Activated naive CD4-positive, alpha-beta T cell treated with anti-CD3 and anti-CD28 coated beads for 36 hours (primary cell): ENCODE results near the gene SARDH. TPM values are rescaled to one million over a fixed set of nuclear protein-coding genes. Genes with fewer than 3 reads are reported as not detected.
"Not testable (repeated sequence)": the region's sequence is repeated elsewhere in the genome, so short reads cannot be mapped to it uniquely, and the experiment has no call there.

Experiments used
- CTCF ChIA-PET: fragments of 350-600 bp; sonication (Branson Sonifier 250); formaldehyde crosslinking; loops from one replicate; lab custom pipeline; 2021; ENCODE audit warnings: antibody characterized with exemption; lab: Charles Lee
- DNase-seq: peaks from one replicate; pipeline ENCODE4 v3.0.0-alpha.2; 2020
- H3K27ac Mint-ChIP-seq: one replicate; pipeline ENCODE4 v1.8.0; 2021; ENCODE audit warnings: mild to moderate bottlenecking, mixed read lengths
- H3K27me3 Mint-ChIP-seq: one replicate; pipeline ENCODE4 v1.8.0; 2021; ENCODE audit warnings: low read depth, mixed read lengths
- H3K36me3 Mint-ChIP-seq: one replicate; pipeline ENCODE4 v1.8.0; 2021; ENCODE audit warnings: low read depth, mixed read lengths
- H3K4me1 Mint-ChIP-seq: one replicate; pipeline ENCODE4 v1.8.0; 2021; ENCODE audit warnings: low read depth, mixed read lengths
- H3K4me3 Mint-ChIP-seq: one replicate; pipeline ENCODE4 v1.8.0; 2021; ENCODE audit warnings: mild to moderate bottlenecking, moderate library complexity, mixed read lengths
- H3K9me3 Mint-ChIP-seq: one replicate; pipeline ENCODE4 v1.8.0; 2021; ENCODE audit warnings: mixed read lengths
- intact Hi-C: fragments of 100-400 bp; cut with micrococcal nuclease; formaldehyde crosslinking; loops from one replicate; pipeline ENCODE4 v1.15.1; 2023
- total RNA-seq, 2 experiments: library from RNA; stranded (reverse); gene quantifications; one replicate each; pipeline ENCODE4 v1.2.3, GENCODE V29; 2021

Gene SARDH
- total RNA-seq, 2 experiments from 2014 or later: 7.7 TPM

DNA sequence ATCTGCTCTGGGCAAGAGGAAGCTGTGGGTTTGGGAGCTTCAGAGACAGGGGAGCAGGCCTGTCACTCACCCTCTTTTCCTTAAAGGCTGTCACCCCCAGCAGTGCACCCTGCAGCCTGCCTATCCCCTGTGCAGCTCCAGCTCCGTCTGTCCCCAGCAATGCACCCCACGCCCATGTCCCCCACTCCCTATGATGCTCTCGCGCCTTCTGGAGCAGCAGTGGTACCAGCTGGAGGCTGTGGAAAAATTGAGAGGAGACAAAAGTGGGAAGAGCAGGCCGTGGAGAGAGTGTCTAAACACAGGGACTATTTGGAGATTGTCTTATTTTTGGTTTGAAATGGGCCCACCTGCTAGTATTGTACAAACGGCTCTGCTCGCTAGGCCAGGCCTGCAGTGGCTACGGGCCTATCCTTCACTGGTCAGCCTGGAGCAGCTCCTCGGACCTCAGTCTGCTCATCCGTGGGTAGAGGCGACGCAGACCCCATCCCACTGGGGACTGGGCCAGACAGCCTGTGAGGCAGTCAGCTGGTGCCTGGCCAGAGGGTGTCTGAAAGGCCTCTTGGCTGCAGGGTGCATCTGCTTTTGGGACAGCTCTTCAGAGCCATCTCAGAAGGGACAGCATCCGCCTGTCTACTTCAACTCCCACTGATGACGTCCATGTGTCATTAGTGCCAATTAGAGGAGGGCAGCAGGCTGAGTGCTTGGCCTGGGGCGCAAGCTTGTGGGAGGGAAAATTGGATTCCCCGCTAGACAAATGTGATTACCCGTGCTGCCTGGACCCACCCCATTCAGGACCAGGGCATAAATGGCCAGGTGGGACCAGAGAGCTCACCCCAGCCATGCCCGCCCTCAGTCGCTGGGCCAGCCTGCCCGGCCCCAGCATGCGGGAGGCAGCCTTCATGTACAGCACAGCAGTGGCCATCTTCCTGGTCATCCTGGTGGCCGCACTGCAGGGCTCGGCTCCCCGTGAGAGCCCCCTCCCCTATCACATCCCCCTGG, 102.3 kb downstream of the SARDH start, which contains the start of gene DBH:
Gene DBH (plus strand): TSS at position 831 of the 999 bp plus-strand sequence. CDS start 9 bp downstream, at position 840.
- no peaks in the 10 kb centered on the region for H3K36me3 Mint-ChIP-seq
- no peaks in the 10 kb centered on the region for H3K4me1 Mint-ChIP-seq
- DNase-seq: no peak
- H3K9me3 Mint-ChIP-seq: no peaks in the 10 kb centered on the region
- H3K27ac Mint-ChIP-seq: no peak within 1 kb of the TSS
- CTCF ChIA-PET: interaction anchor here (0.7 kb wide), 1 partner anchor 45 kb away, joined by 3 read pairs; no protein-coding TSS in a partner anchor
- no peak within 1 kb of the TSS for H3K4me3 Mint-ChIP-seq
- intact Hi-C loops: no loop called here
- no peaks in the 10 kb centered on the region for H3K27me3 Mint-ChIP-seq

GRCh38 chr9:133635098-133635497, 103.1 kb downstream of the SARDH start:
- no peaks in the 10 kb centered on the region for H3K4me1 Mint-ChIP-seq
- no peaks in the 10 kb centered on the region for H3K27me3 Mint-ChIP-seq
- H3K4me3 Mint-ChIP-seq: no peak overlapping the region
- intact Hi-C loops: no loop called here
- CTCF ChIA-PET: no interaction called here
- no peak overlapping the region for H3K27ac Mint-ChIP-seq
- H3K36me3 Mint-ChIP-seq: no peaks in the 10 kb centered on the region
- no peaks in the 10 kb centered on the region for H3K9me3 Mint-ChIP-seq
- DNase-seq: no peak

GRCh38 chr9:133634081-133634691, 104.0 kb downstream of the SARDH start:
- H3K27ac Mint-ChIP-seq: no peak overlapping the region
- CTCF ChIA-PET: no interaction called here
- no peaks in the 10 kb centered on the region for H3K9me3 Mint-ChIP-seq
- DNase-seq: no peak
- H3K36me3 Mint-ChIP-seq: no peaks in the 10 kb centered on the region
- H3K4me3 Mint-ChIP-seq: no peak overlapping the region
- H3K27me3 Mint-ChIP-seq: no peaks in the 10 kb centered on the region
- no peaks in the 10 kb centered on the region for H3K4me1 Mint-ChIP-seq
- intact Hi-C loops: no loop called here

- CTCF ChIA-PET: no interaction called here
- intact Hi-C loops: no loop called here
- no peak overlapping the region for H3K27ac Mint-ChIP-seq
Observed at GRCh38 chr9:133633681-133634080, 104.5 kb downstream of the SARDH start.

GRCh38 chr9:133632806-133633680, 105.1 kb downstream of the SARDH start:
- no peaks in the 10 kb centered on the region for H3K27me3 Mint-ChIP-seq
- no peaks in the 10 kb centered on the region for H3K9me3 Mint-ChIP-seq
- intact Hi-C loops: no loop called here
- H3K4me3 Mint-ChIP-seq: no peak overlapping the region
- no peak overlapping the region for H3K27ac Mint-ChIP-seq
- no peaks in the 10 kb centered on the region for H3K4me1 Mint-ChIP-seq
- CTCF ChIA-PET: no interaction called here
- DNase-seq: no peak
- H3K36me3 Mint-ChIP-seq: no peaks in the 10 kb centered on the region

More at GRCh38 chr9:133633681-133634080, 104.5 kb downstream of the SARDH start:
- DNase-seq: no peak
- H3K27me3 Mint-ChIP-seq: no peaks in the 10 kb centered on the region
- no peaks in the 10 kb centered on the region for H3K9me3 Mint-ChIP-seq
- H3K36me3 Mint-ChIP-seq: no peaks in the 10 kb centered on the region
- no peaks in the 10 kb centered on the region for H3K4me1 Mint-ChIP-seq
- H3K4me3 Mint-ChIP-seq: no peak overlapping the region

DNA sequence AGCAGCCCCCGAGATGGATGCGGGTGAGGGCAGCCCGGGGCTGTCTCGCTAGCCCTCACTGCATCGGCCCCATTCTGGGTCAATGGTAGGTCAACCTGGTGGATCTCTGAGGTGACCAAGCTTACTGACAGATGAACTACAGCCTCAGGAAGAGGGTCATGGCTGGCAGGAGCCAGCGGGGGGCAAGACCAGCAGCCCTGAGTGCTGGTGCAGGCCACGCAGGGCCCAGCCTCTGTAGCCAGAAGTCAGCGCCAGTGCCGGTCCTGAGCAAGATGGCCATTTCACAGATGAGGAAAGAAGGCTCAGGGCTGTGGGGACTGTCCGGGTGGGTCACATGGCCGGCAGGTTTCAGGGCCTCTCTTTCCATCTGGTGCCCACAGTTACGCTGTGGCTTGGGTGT, 107.0 kb downstream of the SARDH start:
- no peaks in the 10 kb centered on the region for H3K27me3 Mint-ChIP-seq
- H3K4me3 Mint-ChIP-seq: no peak overlapping the region
- no peak overlapping the region for H3K27ac Mint-ChIP-seq
- intact Hi-C loops: no loop called here
- H3K4me1 Mint-ChIP-seq: no peaks in the 10 kb centered on the region
- DNase-seq: no peak
- CTCF ChIA-PET: interaction anchor here (0.6 to 0.8 kb wide), 2 partner anchors 93 to 98 kb away, joined by 3 to 7 read pairs; no protein-coding TSS in a partner anchor
- H3K9me3 Mint-ChIP-seq: peaks cover 11% of the 10 kb centered on the region
- no peaks in the 10 kb centered on the region for H3K36me3 Mint-ChIP-seq

DNA sequence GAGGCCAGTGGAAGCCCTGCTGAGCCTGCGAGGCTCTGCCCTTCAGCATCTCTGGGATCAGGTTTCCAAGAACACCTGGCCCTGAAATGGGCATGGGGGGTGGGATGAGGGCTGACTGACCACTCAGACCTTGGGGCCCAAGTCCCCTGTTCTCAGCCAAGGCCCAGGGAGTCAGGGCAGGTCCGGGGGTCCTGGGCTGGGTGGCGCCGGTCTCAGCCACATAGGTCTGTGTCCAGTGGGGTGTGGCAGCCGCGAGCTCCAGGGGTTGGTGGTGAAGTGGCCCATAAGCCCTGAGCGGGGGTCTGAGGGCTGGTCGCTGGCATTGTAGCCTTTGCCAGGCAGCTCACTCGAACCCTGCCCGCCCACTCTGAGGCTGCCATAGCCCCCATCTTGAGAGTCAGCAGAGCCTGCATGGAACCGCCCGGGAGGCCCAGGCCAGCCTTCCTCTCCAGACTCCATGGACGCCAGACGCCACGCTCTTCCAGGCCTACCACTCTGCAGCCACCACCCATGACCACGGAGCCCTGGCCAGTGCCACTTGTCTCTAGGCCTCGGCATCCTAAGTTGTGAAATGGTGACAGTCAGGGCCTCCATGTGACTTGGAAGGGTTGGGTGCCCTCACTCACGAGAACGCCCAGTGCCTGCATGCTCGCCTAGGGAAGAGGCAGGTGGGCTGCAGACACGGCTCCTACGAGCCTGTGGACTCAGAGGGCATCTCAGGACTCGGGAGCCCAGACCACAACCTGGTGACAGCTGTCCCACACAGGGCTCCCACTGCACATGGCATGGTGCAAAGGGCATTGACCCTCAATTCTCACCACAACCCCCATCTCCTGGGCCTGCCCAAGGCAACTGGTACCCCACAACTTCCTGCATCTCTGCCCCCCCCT, 108.7 kb downstream of the SARDH start:
- Mint-ChIP-seq H3K27ac (no peak overlapping the region), H3K9me3 (peaks cover 13% of the 10 kb centered on the region), H3K4me1 (no peaks in the 10 kb centered on the region), H3K4me3 (no peak overlapping the region), H3K27me3 (no peaks in the 10 kb centered on the region), H3K36me3 (no peaks in the 10 kb centered on the region)
- intact Hi-C loops: no loop called here
- CTCF ChIA-PET: no interaction called here
- no peak for DNase-seq

DNA sequence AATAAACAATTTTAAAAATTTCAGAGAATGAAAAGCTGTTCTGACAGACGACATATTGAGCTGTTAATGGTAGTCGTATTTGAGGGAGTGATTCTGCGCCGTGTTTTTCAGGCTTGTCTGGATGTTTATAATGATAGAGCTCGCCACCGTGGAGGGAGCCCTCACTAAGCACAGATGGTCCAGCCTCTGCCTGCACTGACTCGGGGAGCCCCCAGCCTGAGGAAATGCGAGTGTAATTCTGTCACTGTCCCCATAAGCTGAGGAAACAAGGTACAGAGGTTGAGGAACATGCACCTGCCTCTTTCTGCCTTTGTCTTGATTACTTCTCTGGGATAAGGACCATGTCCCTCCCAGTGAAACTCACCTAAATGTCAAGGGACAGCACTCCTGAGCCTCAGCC, 109.4 kb downstream of the SARDH start:
- CTCF ChIA-PET: interaction anchor here (0.7 kb wide), 1 partner anchor 39 kb away, joined by 3 read pairs; no protein-coding TSS in a partner anchor
- peaks cover 13% of the 10 kb centered on the region for H3K9me3 Mint-ChIP-seq
- no peak overlapping the region for H3K4me3 Mint-ChIP-seq
- H3K36me3 Mint-ChIP-seq: no peaks in the 10 kb centered on the region
- no peak overlapping the region for H3K27ac Mint-ChIP-seq
- H3K27me3 Mint-ChIP-seq: no peaks in the 10 kb centered on the region
- DNase-seq: no peak
- intact Hi-C loops: no loop called here
- no peaks in the 10 kb centered on the region for H3K4me1 Mint-ChIP-seq

- no peak for DNase-seq
- Mint-ChIP-seq H3K27me3 (no peaks in the 10 kb centered on the region), H3K4me1 (peaks cover 7% of the 10 kb centered on the region), H3K9me3 (peaks cover 13% of the 10 kb centered on the region), H3K36me3 (no peaks in the 10 kb centered on the region), H3K4me3 (no peak overlapping the region), H3K27ac (no peak overlapping the region)
- intact Hi-C loops: no loop called here
- CTCF ChIA-PET: no interaction called here
Observed at GRCh38 chr9:133627341-133627740, 110.8 kb downstream of the SARDH start.

DNA sequence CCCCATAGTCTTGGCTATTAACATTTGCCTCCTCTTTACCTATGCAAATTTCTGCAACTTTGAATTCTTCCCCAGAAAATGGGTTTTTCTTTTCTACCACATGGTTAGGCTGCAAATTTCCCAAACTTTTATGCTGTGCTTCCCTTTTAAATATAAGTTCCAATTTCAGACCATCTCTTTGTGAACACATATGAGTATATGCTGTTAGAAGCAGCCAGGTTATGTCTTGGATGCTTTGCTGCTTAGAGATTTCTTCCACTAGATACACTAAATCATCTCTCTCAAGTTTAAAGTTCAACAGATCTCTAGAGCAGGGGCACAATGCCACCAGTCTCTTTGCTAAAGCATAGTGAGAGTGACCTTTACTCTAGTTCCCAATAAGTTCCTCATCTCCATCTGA, 112.1 kb downstream of the SARDH start:
- H3K36me3 Mint-ChIP-seq, H3K4me3 Mint-ChIP-seq, CTCF ChIA-PET, H3K27me3 Mint-ChIP-seq, H3K27ac Mint-ChIP-seq, intact Hi-C loops, DNase-seq: not testable (repeated sequence)
- peaks cover 19% of the 10 kb centered on the region for H3K4me1 Mint-ChIP-seq
- H3K9me3 Mint-ChIP-seq: peaks cover 13% of the 10 kb centered on the region

- H3K27me3 Mint-ChIP-seq: no peaks in the 10 kb centered on the region
- H3K27ac Mint-ChIP-seq: no peak overlapping the region
- CTCF ChIA-PET: no interaction called here
- no peaks in the 10 kb centered on the region for H3K36me3 Mint-ChIP-seq
- peaks cover 33% of the 10 kb centered on the region for H3K4me1 Mint-ChIP-seq
- peaks cover 13% of the 10 kb centered on the region for H3K9me3 Mint-ChIP-seq
- no peak for DNase-seq
- intact Hi-C loops: no loop called here
- H3K4me3 Mint-ChIP-seq: no peak overlapping the region
Observed at GRCh38 chr9:133622555-133622954, 115.6 kb downstream of the SARDH start.
